MM.1S (cell line): ENCODE results near the gene CRYBB3.
"Not testable (repeated sequence)": the region's sequence is repeated elsewhere in the genome, so short reads cannot be mapped to it uniquely, and the experiment has no call there.

Experiments used
- DNase-seq: peaks from one replicate; pipeline ENCODE4 v3.0.0-alpha.2; 2015
- H2AFZ ChIP-seq: fragments of 300-600 bp; sonication (generic); 2 replicates; pipeline ENCODE4 v1.6.0; 2016; ENCODE audit warnings: antibody characterized with exemption, low read length
- H3F3A ChIP-seq: fragments of 300-600 bp; sonication (generic); 2 replicates; pipeline ENCODE4 v1.6.1; 2016; ENCODE audit warnings: mild to moderate bottlenecking, antibody characterized with exemption, low read length, moderate library complexity, mixed read lengths; ENCODE audit not compliant: insufficient read depth
- H3K27ac ChIP-seq: fragments of 300-600 bp; sonication (generic); 2 replicates; pipeline ENCODE4 v1.5.1; 2016; ENCODE audit warnings: mild to moderate bottlenecking, low read length
- H3K27me3 ChIP-seq: fragments of 300-600 bp; sonication (generic); replicated peaks from 2 replicates; pipeline ENCODE4 v1.6.0; 2016; ENCODE audit warnings: low read length; ENCODE audit not compliant: insufficient read depth
- H3K36me3 ChIP-seq: fragments of 300-600 bp; sonication (generic); replicated peaks from 2 replicates; pipeline ENCODE4 v1.6.1; 2016; ENCODE audit warnings: mild to moderate bottlenecking, low read length, mixed read lengths; ENCODE audit not compliant: insufficient read depth
- H3K4me1 ChIP-seq: fragments of 300-600 bp; sonication (generic); 2 replicates; pipeline ENCODE4 v1.6.1; 2016; ENCODE audit warnings: low read length, mixed read lengths
- H3K4me2 ChIP-seq: fragments of 300-600 bp; sonication (generic); 2 replicates; pipeline ENCODE4 v1.6.0; 2016; ENCODE audit warnings: low read depth, low read length
- H3K4me3 ChIP-seq: fragments of 300-600 bp; sonication (generic); 2 replicates; pipeline ENCODE4 v1.5.1; 2016; ENCODE audit warnings: low read length, mixed read lengths
- H3K79me2 ChIP-seq: fragments of 300-600 bp; sonication (generic); 2 replicates; pipeline ENCODE4 v1.6.1; 2016; ENCODE audit warnings: mixed run types, low read length, mixed read lengths
- H3K9ac ChIP-seq: fragments of 300-600 bp; sonication (generic); 2 replicates; pipeline ENCODE4 v1.6.1; 2016; ENCODE audit warnings: low read length, mixed read lengths
- H3K9me2 ChIP-seq: fragments of 300-600 bp; sonication (generic); replicated peaks from 2 replicates; pipeline ENCODE4 v1.6.1; 2016; ENCODE audit warnings: mild to moderate bottlenecking, low read length, mixed read lengths; ENCODE audit not compliant: insufficient read depth
- H3K9me3 ChIP-seq: fragments of 300-600 bp; sonication (generic); replicated peaks from 2 replicates; pipeline ENCODE4 v1.6.1; 2016; ENCODE audit warnings: mild to moderate bottlenecking, low read length, mixed read lengths; ENCODE audit not compliant: insufficient read depth
- H4K20me1 ChIP-seq: fragments of 300-600 bp; sonication (generic); 2 replicates; pipeline ENCODE4 v1.6.1; 2016; ENCODE audit warnings: mild to moderate bottlenecking, low read length, moderate library complexity, mixed read lengths; ENCODE audit not compliant: insufficient read depth
- EZH2 ChIP-seq: fragments of 300-600 bp; sonication (generic); optimal IDR thresholded peaks from 2 replicates; pipeline ENCODE3; 2017; ENCODE audit warnings: low read depth, mild to moderate bottlenecking, antibody characterized with exemption, low read length, mixed read lengths
- EZH2phosphoT487 ChIP-seq: fragments of 300-600 bp; sonication (generic); IDR thresholded peaks from 2 replicates; pipeline ENCODE4 v1.6.1; 2018; ENCODE audit warnings: antibody characterized with exemption, low read length
- TF ChIP-seq, protein P1 (sequence below): fragments of 300-600 bp; sonication (generic); IDR thresholded peaks from 2 replicates; pipeline ENCODE4 v1.5.1; 2016; ENCODE audit warnings: antibody characterized with exemption, low read length, mixed read lengths

Gene CRYBB3

DNA sequence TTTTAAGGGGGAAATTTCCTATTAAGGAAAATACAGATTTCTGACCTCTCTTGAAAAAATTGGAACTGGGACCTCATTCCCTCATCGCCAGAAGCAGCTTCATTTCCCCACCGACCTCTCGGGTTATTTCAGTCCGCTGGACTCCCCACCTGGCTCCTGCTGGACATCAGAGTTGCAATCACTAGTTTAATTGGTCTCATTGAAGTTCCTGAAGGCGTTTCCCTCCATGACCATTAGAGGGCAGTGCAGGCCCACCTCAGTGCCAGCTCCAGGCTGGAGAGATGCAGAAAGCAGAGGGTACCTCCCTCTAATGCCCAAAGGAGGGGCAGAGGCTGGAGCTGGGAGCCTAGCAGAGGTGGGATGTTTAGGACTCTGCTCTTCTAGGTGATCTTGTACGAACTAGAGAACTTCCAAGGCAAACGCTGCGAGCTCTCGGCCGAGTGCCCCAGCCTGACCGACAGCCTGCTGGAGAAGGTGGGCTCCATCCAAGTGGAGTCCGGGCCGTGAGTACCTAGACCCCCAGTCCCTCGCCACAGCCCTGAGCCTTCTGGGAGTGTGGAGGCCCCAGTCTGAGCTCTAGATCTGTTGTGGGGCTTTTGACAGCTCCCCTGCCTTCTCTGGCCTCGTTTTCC, 2.7 kb downstream of the CRYBB3 start:
- Histone ChIP-seq H3F3A (no peaks in the 10 kb centered on the region), H2AFZ (no peak overlapping the region), H4K20me1 (no peaks in the 10 kb centered on the region), H3K79me2 (no peaks in the 10 kb centered on the region), H3K27me3 (peaks cover 72% of the 10 kb centered on the region), H3K9me2 (no peaks in the 10 kb centered on the region), H3K9ac (no peak overlapping the region), H3K4me2 (no peak overlapping the region), H3K27ac (no peak overlapping the region), H3K9me3 (no peaks in the 10 kb centered on the region), H3K4me1 (no peaks in the 10 kb centered on the region), H3K4me3 (no peak overlapping the region), H3K36me3 (no peaks in the 10 kb centered on the region)
- peak; percentile 50 for DNase-seq
- TF ChIP-seq, protein P1, sequence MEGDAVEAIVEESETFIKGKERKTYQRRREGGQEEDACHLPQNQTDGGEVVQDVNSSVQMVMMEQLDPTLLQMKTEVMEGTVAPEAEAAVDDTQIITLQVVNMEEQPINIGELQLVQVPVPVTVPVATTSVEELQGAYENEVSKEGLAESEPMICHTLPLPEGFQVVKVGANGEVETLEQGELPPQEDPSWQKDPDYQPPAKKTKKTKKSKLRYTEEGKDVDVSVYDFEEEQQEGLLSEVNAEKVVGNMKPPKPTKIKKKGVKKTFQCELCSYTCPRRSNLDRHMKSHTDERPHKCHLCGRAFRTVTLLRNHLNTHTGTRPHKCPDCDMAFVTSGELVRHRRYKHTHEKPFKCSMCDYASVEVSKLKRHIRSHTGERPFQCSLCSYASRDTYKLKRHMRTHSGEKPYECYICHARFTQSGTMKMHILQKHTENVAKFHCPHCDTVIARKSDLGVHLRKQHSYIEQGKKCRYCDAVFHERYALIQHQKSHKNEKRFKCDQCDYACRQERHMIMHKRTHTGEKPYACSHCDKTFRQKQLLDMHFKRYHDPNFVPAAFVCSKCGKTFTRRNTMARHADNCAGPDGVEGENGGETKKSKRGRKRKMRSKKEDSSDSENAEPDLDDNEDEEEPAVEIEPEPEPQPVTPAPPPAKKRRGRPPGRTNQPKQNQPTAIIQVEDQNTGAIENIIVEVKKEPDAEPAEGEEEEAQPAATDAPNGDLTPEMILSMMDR: peak; percentile 87
- no peak for TF ChIP-seq EZH2

DNA sequence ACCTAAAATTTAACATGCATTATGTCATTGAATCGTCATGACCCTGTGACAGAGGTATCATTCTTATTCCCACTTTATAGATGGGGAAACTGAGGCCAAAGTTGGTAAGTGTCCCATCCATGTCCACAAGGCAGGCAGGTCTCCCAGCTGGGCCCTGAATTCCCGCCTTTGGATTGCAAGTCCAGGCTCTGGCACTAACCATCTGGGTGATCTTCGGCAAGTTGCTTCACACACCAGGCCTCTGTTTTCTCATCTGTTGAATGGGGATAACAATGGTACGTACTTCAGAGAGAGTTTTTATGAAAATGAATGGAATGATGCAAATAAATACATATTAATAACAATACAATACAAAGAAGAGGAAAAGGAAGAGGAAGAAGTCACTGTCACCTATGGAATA, 3.4 kb downstream of the CRYBB3 start:
- H3K27ac ChIP-seq: no peak overlapping the region
- no peak for DNase-seq
- H4K20me1 ChIP-seq: no peaks in the 10 kb centered on the region
- no peak overlapping the region for H3K4me2 ChIP-seq
- no peak overlapping the region for H2AFZ ChIP-seq
- no peaks in the 10 kb centered on the region for H3F3A ChIP-seq
- H3K9ac ChIP-seq: no peak overlapping the region
- no peaks in the 10 kb centered on the region for H3K36me3 ChIP-seq
- H3K9me3 ChIP-seq: no peaks in the 10 kb centered on the region
- TF ChIP-seq EZH2 (no peak), EZH2phosphoT487 (no peak)
- TF ChIP-seq, protein P1: no peak
- peaks cover 72% of the 10 kb centered on the region for H3K27me3 ChIP-seq
- no peaks in the 10 kb centered on the region for H3K79me2 ChIP-seq
- H3K9me2 ChIP-seq: no peaks in the 10 kb centered on the region
- H3K4me1 ChIP-seq: no peaks in the 10 kb centered on the region
- no peak overlapping the region for H3K4me3 ChIP-seq

DNA sequence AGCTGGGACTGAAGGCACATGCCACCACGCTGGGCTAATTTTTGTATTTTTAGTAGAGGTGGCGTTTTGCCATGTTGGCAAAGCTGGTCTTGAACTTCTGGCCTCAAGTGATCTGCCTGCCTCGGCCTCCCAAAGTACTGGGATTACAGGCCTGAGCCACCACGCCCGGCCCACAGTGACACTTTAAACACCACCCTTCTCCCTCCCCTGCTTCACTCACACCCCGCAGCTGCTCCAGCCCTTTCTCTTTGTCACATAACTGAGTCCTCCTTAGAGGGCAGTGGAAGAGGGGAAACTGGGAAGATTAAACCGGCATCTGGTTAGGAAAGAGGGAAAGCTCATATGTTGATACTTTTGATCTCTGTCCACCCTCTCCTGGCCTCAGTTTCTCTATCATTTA, 4.9 kb downstream of the CRYBB3 start:
- peaks cover 62% of the 10 kb centered on the region for H3K27me3 ChIP-seq
- not testable (repeated sequence) for H3K9me2 ChIP-seq, H4K20me1 ChIP-seq, H3F3A ChIP-seq, H2AFZ ChIP-seq, H3K9me3 ChIP-seq, H3K27ac ChIP-seq, H3K36me3 ChIP-seq, H3K9ac ChIP-seq, DNase-seq, H3K4me2 ChIP-seq, H3K4me1 ChIP-seq, H3K4me3 ChIP-seq, H3K79me2 ChIP-seq

DNA sequence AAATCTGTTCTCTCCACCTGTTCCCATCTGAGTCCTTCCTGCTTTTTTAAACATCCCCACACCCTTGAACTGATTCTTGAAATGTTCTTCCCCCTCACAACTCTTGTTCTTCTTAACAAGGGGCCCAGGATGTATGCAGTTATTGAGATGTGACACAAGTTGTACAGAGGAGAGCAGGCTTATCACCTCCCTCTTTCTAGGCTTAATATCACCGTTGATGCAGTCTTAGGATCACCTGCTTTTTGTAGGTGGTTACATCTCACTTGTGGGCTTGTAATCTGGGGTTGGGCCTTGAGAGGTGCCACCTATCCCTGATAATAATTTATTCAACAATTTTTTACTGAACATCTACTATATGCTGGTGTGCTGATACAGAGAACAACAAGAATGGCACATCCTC, 6.2 kb downstream of the CRYBB3 start:
- Histone ChIP-seq H3K27ac (no peak overlapping the region), H3K4me3 (no peak overlapping the region), H3K9me3 (no peaks in the 10 kb centered on the region), H3F3A (no peaks in the 10 kb centered on the region), H3K27me3 (peaks cover 56% of the 10 kb centered on the region), H3K79me2 (no peaks in the 10 kb centered on the region), H3K4me2 (no peak overlapping the region), H3K4me1 (no peaks in the 10 kb centered on the region), H2AFZ (no peak overlapping the region), H3K9ac (no peak overlapping the region), H4K20me1 (no peaks in the 10 kb centered on the region), H3K9me2 (no peaks in the 10 kb centered on the region), H3K36me3 (no peaks in the 10 kb centered on the region)
- no peak for DNase-seq
- TF ChIP-seq, protein P1: no peak
- TF ChIP-seq EZH2phosphoT487 (no peak), EZH2 (no peak)
